GM12872 (cell line): ENCODE measurements around the gene BFSP2.

Source experiments
- TF ChIP-seq, protein P1 (sequence below): IDR thresholded peaks from 3 replicates; pipeline ENCODE4 v1.5.1; 2011; ENCODE audit warnings: low read depth, mild to moderate bottlenecking, low read length, moderate library complexity; ENCODE audit not compliant: insufficient read depth

Gene BFSP2

DNA sequence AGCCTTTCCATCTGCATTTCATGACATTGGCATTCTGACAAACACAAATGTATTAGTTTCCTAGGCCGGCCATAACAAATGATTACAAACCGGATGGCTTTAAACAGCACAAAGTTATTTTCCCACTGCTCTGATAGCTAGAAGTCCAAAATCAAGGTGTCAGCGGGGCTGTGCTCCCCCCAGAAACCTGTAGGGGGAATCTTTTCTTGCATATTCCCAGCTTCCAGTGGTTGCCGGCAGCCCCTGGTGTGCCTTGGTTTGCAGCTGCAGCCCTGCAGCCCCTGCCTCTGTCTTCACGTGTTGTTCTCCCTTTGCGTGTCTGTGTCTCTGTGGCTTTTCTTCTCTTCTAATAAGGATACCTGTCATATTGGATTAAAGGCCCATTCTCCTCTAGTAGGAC is 94.6 kb downstream of the BFSP2 start:
- TF ChIP-seq, protein P1, sequence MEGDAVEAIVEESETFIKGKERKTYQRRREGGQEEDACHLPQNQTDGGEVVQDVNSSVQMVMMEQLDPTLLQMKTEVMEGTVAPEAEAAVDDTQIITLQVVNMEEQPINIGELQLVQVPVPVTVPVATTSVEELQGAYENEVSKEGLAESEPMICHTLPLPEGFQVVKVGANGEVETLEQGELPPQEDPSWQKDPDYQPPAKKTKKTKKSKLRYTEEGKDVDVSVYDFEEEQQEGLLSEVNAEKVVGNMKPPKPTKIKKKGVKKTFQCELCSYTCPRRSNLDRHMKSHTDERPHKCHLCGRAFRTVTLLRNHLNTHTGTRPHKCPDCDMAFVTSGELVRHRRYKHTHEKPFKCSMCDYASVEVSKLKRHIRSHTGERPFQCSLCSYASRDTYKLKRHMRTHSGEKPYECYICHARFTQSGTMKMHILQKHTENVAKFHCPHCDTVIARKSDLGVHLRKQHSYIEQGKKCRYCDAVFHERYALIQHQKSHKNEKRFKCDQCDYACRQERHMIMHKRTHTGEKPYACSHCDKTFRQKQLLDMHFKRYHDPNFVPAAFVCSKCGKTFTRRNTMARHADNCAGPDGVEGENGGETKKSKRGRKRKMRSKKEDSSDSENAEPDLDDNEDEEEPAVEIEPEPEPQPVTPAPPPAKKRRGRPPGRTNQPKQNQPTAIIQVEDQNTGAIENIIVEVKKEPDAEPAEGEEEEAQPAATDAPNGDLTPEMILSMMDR: peak; percentile 41

DNA sequence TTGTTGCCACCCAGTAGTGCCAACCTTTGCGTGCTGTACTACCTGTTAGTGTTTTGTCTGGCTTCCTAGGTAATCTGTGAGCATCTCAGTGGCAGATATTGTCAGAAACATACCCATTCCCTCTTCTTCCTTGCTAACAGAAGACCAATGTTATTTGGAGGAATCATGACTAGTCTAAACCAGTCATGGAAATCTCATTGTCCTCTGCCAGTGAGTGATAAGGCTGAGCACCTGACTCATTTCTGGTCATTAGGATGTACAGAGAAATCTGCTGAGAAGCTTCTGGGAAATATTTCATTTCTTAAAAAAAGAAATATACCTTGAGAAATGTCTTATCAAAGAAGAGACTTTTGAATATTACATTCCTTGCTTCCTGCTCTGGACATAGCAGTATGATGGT is 103.6 kb downstream of the BFSP2 start:
- TF ChIP-seq, protein P1: no peak

DNA sequence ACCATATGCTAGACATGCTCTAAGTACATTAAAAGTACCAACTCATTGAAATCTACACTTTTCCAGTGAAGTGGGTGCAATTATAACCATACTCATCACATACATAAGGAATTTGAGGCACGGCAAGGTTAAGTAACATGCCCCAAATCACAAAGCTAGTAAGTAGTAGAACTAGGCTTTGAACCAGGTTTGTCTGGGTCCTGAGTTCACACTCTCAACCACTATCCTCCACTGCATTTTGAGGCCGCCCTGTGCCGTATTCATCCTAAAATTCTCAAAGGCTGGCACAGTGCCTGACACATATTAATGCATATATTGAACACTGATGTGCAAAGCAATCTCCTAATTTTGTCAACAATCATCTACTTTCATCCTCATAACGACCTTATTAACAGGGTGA is 104.9 kb downstream of the BFSP2 start:
- TF ChIP-seq, protein P1: no peak

DNA sequence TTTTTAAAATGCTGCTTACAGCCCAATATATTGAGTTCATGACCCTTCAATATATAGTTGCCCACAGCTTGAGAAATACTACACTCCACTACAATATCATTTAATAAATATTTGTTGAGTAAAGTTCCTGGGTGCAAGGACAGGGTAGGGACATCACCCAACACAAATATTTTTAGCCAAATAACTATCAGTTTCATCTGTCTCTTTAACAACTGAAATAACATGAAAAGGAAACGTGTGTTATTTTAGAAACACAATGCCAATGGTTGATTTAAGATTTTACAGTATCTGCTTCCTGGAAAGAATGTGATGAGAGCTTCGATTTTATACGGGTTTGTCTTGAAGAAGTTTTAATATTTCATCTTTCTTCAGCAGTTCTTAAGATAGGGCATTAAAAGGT is 106.0 kb downstream of the BFSP2 start:
- TF ChIP-seq, protein P1: no peak

DNA sequence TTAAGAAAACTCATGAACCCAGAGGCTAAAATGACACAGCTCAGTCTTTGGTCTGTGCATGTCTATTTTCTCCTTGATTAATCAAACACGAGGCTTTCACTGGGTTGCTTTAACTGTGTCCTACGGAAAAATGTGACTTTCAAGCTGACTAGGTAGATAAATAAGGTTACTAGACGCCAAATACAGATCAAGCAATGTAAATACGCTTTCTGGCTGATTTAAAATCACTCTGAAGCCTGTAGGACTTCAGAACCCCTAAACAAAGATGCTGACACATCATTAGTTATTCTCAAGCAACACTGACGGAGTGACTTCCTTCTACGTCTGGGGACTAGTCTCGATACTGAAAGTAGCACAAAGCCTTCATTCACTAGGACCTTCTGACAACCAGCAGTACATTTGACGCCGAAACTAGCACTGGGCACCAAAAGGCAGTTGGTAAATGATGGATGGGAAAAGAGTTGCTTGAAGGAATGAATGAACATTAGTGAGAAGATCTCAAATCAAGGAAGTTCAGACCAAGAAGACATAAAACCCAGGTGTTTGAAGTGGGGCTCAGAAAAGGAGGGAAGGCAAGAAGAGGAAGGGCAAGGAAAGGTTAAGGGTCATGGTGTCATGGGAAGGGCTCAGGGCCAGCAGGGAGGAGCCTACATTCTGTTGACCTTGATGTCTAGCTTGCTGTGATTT is 106.5 kb downstream of the BFSP2 start:
- TF ChIP-seq, protein P1: no peak

DNA sequence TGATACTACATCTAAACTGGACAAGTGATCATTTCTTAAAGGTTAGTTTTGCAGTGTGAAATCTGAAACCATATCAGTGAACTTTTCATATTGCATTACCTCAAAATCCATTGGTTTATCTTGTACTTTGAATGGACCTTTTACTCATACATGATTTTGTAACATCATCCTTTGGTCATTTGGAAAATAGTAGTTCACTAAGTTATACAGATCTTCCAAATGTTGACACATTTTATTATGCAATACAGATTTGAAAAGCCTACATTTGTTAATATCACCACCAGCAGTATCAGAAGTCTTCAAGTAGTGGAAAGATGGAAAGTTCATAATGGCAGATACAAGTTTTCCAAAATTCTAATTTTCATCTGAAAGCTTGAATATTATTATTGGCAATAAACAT is 109.6 kb downstream of the BFSP2 start:
- TF ChIP-seq, protein P1: no peak

DNA sequence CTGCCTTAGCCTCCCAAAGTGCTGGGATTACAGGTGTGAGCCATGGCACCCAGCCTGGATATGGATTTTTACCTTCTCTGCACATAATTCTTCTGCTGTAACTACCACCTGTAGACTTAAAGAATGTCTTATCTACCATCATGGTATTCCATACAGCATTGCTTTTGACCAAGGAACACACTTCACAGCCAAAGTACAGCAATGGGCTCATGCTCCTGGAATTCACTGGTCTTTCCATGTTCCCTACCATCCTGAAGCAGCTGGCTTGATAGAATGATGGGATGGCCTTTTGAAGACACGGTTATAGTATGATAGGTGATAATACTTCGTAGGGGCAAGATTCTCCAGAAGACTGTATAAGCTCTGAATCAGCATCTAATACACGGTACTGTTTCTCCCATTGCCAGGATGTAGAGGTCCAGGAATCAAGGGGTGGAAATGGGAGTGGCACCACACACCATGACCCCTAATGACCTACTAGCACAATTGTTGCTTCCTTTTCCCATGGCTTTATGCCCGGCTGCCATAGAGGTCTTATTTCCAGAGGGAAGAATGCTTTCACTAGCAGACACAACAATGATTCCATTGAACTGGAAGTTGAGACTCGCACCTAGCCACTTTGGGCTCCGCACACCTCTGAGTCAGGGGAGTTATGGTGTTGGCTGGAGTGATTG is 112.7 kb downstream of the BFSP2 start:
- TF ChIP-seq, protein P1: no peak
